NCI-H2196 treated with DMSO at 0.1 percent for 48 hours (cell line): Measurements from ENCODE around the gene BBS12.

ENCODE experiments used
- DNase-seq: peaks from one replicate; lab custom pipeline; 2025; ENCODE audit not compliant: unreplicated experiment; lab: John Stamatoyannopoulos, UW

The BBS12 gene

DNA sequence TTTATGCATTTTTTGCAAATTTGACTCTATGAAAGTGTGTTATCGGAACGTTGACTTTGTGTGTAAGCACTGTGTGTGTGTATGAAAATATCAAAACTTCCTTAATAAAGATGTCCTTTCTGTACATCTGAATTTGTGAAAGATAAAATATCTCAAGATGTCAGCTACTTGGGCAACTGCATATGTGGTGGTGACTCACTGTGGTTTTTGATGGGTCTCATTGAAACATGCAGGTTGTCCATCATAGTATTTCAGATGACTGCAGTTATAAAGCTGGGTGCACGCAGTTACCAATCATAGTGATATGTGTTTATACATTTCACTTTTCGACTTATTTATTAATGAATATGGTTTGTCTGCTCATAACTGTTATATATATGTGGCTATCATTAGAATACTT lies 19.7 kb upstream of the BBS12 start:
- no peak for DNase-seq

DNA sequence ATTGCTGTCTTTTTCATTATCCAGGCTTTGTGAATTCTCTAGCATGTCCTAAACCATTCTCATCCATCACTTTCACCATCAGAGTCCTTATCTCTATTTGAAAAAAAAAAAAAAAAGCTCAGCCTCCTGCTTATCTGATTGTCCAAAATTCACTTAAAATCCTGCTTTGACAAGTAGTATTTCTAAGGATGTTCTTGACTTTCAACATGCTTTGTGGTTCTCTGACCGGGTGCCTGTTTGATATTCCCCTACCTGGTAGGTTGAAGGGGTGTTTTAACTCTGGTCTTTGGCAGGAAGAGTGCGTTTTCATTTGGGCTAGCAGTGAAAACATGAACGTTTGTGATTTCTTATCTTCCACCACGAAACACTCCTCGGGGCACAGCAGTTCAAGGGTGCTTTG lies 17.3 kb upstream of the BBS12 start:
- DNase-seq: no peak

GRCh38 chr4:122716825-122717448 lies 15.6 kb upstream of the BBS12 start:
- DNase-seq: no peak

GRCh38 chr4:122718281-122718680 lies 14.2 kb upstream of the BBS12 start:
- no peak for DNase-seq

DNA sequence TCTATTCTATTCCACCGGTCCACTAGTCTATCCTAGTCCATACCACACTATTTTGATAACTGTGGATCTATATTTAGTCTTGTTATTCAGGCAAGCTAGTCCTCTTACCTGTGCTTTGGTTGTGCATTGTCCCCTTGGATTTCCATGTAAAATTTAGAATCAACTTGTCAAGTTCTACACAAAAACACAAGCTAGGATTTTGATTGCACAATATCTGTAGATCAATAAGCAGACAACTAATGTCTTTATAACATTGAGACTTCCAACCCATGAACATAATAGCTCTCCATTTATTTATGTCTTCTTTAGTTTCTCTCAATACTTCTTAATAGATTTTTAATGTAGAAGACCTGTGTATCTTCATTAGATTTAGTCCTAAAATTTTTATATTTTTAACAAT lies 10.2 kb upstream of the BBS12 start:
- no peak for DNase-seq

- no peak for DNase-seq
Measured at GRCh38 chr4:122728856-122729255, 3.6 kb upstream of the BBS12 start.

DNA sequence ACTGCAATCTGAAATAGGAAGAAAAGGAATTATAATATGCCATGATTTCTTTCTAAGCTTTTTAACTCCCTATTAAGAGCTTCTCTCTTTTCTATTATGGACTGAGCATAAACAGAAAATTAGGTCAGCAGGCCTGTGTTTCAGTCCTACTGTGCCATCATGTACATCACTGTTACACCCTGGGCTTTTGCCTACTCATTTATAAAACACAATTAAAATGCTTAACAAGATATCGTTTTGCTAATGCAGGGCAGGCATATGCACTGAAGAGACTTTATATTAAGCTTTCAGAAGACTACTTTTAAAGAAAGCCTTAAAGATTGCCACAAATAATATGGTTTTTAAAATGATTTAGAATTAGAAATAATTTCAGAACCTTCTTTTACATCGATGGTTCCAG lies 828 bp upstream of the BBS12 start:
- DNase-seq: no peak

GRCh38 chr4:122733787-122734120 lies 1.2 kb downstream of the BBS12 start:
- DNase-seq: no peak

DNA sequence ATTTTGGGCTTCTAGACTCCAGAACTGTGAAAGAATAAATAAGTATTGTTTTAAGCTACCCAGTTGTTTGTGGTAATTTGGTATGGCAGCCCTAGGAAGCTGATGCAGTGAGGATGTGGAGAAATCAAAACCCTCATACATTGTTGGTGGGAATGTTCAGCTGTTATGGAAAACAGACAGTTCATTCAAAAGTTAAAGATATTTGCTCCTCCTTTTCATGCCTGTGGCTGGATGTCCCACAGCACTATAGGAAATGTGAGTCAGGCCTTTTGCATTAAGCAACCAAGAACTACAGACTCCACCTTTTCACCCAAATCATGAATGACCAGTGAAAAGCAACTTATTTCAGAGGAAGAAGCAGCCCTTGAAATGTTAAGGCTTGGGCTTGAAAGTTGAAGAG lies 6.7 kb downstream of the BBS12 start:
- DNase-seq: no peak

- no peak for DNase-seq
Measured at GRCh38 chr4:122742933-122743829, 10.7 kb downstream of the BBS12 start.

DNA sequence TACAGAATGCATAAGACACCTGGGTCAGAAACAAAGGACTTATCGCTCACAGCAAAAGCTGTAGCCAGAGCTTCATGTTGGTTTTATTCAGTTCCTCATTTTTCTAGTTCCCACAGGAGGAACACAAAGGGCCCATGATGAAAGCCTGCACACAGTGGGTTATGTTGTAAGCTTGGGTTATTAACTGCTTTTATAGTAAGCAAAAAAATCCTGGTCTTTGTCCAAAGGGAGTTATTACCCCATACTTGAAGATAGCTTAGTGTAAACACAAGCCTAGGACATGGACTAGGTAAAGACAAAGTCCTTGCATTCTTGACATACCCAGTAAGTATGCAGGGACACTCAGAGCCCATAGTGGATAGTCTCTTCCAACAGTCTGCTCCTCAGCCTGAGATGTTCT lies 11.7 kb downstream of the BBS12 start:
- DNase-seq: no peak

- no peak for DNase-seq
Measured at GRCh38 chr4:122746485-122746965, 14.0 kb downstream of the BBS12 start.

- no peak for DNase-seq
Measured at GRCh38 chr4:122747068-122747467, 14.6 kb downstream of the BBS12 start.

DNA sequence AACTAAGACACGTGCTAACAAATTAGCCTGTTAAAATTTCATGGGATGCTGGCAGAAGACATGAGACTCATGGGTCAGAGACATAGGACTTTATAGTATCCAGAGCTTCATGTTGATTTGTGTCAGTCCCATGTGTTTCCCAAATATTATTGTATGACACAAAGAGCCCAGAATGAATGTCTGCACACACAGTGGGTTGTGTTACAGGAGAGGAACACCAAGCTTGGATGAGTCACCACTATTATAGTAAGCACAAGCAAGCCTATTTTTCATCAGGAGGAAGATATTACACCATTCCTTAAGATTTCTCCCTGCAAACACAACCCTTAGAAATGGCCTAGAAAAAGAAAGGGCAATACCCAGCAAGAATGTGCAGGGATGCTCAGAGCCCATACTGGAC lies 15.4 kb downstream of the BBS12 start:
- DNase-seq: no peak

- DNase-seq: no peak
Measured at GRCh38 chr4:122749704-122750454, 17.4 kb downstream of the BBS12 start.

DNA sequence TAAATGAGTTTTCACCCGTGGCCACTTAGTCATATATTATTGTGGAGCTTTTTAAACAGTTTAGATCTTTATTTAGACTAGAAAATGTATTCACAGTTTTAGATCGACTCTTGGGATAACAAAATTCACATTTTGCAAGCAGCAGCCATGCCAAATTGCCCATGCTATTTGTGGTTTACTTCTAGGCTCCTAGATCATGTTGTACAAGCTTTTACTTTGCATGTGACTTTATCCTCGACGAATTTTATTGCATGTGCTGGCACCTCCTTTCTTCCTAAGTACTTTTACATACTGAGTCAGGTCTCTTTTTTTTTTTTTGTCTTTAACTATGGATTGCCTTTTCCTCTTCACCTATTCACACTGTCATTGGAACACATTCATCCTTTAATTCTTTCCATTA lies 23.2 kb downstream of the BBS12 start:
- DNase-seq: no peak

GRCh38 chr4:122758033-122758432 lies 25.5 kb downstream of the BBS12 start:
- DNase-seq: no peak

DNA sequence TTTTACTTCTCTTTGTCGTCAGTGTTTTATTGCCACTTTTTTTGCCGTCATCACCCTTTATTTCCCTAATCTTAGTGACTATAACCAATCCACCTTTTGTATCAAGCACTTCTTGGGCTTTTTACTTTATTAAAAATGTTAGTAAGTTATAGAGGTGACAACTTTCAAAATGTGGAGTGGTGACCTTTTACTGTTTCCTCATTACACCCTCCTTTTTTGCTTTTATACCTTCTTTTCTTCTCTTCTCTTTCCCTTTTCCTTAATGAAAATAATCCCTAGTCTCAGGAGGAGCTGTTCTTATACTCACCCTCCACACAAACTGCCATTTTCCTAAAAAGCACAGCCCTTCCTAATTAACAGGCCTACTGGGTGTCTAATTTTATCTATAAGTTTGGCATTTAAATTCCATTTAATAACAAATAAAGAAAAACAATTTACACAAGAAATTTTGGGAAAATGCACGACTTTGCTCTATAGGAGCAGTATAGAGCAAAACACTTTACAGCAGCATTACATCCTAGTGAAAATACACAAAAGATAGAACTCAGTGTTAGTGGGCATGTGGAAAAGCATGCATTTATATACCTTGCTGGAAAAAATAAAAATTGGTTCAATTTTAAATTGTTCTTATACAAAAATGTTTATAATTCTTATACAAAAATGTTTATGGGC lies 27.3 kb downstream of the BBS12 start:
- no peak for DNase-seq

DNA sequence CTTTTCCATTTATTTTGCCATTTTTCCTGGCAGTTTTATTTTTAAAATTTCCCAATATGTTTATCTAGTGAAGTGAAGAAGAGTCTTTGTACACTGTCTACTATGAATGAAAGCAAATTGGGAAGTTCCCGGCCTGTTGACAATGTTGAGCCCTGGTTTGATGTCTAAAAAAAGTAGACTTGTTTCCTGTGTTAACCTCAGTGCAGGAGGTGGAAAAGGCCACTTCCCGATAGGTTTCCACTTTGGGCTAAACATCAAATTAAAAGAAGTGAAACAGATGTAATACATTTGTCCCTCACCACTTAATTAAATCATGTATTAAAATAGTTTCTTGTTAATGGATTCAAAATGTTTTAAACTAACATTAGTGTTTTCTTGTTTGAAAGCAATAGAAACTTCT lies 30.0 kb downstream of the BBS12 start:
- no peak for DNase-seq

DNA sequence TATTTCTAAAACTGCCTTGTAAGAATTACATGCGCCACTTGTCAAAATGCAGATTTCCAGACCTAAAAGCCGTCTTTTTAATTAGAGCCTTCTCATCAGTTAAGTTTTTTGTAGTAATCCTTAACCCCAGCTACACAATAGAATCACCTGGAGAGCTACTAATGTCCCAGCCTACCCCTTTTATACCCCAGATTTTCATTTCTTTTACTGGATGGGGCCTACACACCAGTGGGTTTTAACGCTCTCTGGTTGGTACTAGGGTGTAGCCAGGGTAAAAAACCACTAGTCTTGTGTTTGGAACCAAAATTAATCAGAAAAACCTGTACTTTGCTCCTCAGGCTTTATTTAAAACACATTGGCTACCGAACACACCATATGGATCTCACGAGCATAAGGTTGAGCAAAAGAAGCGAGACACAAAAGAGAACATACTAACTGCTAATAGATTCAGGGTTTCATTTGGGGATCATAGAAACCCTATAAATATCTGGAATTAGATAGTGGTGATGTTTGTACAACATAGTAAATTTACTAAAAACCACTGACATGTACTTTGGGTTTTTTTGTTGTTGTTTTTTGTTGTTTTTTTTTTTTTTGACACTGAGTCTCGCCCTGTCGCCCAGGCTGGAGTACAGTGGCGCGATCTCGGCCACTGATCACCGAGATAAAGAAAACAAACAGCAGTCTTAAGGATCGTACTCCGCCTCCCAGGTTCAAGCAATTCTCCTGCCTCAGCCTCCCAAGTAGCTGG lies 30.6 kb downstream of the BBS12 start:
- no peak for DNase-seq
